Dermis blood vessel endothelial cell (primary cell): ENCODE measurements around the gene CLDN22. TPM values are rescaled to one million over a fixed set of nuclear protein-coding genes. Genes with fewer than 3 reads are reported as not detected.

Experiments used
- DNase-seq: peaks from one replicate; pipeline ENCODE4 v3.0.0; 2010
- total RNA-seq: library from RNA; depleted of rRNA; stranded (reverse); fragments of >200 nt; gene quantifications from 2 replicates; pipeline ENCODE4 v1.2.3, GENCODE V29; 2014

The CLDN22 gene
- total RNA-seq, 1 donor from 2014 or later, result not detected

DNA sequence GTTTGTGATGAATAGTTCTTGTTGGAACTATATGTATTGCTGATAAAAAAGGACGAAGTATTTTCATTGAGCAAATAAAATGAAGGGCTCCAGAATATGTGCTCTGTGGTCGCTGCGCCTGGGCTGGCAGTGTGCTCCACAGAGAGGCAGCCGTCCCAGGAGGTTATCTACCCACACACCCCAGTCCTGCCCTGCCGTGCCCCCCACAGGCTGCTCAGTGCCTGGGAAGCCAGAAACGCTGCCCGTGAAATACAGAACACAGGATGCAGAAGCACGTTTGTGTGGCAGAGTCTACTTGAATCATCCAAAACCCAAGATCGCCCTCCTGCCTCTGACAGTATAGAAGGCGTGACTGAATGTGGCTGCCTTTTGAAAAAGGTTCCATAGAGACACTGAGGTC, 1.4 kb downstream of the CLDN22 start:
- DNase-seq, result no peak

DNA sequence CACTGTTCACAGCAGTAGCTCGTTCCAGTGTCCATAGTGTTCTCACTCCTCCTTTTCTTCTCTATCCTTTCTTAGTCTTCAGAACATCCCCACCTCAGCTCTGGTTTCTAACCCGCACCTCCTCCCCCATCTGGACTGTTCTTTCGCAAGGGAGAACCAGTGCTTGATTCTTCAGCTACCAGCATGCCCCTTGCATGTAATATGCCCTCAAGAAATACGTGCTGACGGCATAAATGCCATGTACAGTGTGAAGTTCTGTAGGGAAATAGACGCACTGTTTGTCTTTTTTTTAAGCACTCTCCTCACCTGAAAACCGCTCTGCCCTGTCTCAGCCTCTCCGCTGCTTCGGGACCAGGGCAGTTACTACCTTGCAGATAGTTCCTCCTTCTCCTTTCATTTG, 5.3 kb downstream of the CLDN22 start:
- DNase-seq, result no peak

DNA sequence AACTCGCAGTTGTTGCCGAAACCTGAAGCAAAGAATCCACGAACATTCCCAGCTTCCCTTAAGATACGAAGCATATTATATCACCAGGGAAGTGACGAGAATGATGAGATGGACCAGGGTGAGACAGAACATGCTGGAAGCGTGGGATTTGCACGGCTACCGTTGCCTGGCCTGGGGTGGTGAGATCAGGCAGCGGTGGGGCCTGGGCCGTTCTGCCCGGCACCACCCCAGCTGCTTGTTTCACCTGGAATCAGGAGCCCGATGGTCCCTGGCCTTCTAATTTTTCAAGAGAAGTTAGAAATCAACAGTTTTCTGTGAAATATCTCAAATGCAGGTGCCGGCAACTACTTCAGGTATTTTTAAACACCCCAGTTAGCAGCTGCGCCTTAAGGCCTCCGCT, 5.7 kb downstream of the CLDN22 start:
- no peak for DNase-seq

DNA sequence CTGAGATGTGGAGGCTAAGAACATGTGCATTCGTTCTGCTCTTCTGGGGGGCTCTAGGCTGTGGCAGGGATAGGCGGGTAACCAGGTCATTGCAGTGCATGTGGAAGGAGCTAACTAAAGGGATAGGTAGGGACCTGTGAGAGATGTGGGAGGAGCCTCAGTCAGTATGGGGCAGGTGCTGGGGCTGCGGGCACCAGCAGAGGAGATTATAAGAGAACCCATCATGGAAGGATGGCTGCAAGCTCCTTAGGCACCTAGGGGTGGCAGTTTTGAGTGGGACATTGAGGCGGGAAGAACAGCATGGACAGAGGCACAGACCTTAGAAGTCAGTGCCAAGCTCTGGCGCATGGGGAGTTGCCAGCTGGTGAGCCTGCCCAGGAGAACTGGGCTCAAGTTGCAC, 7.2 kb downstream of the CLDN22 start:
- no peak for DNase-seq

DNA sequence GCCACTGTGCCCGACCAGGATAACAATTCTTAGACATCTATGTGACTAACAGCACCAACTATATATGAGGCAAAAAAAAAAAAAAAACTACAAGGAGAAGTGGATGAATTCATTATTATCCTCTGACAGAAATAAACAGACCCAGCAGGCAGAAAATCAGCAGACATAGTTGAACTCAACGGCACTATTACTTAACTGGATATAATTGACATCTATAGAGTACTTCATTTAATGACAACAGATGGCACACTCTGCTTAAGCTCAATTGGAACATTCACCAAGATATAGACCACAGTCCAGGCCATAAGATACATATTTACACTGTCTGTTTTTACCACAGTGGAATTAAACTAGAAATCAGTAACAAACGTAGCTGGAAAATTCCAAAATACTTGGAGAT, 13.3 kb downstream of the CLDN22 start:
- DNase-seq, result no peak

DNA sequence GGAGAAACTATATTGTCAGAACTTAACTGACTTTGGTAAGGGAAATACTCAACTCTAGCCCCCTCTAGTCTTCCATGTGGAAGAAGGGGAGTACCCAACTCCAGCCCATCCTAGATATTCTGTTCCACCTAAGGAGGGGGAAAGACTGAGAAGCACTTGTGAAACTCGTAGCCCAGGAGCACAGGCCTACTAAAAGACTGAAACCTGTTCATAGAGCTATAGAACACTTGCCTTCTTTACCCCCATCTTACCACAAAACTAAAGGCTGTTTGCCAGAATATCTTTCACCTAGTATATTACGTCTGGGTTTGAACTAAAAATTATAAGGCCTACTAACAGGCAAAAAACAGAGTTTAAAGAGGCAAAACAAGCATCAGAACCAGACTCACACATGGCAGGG, 15.5 kb downstream of the CLDN22 start:
- DNase-seq, result no peak

DNA sequence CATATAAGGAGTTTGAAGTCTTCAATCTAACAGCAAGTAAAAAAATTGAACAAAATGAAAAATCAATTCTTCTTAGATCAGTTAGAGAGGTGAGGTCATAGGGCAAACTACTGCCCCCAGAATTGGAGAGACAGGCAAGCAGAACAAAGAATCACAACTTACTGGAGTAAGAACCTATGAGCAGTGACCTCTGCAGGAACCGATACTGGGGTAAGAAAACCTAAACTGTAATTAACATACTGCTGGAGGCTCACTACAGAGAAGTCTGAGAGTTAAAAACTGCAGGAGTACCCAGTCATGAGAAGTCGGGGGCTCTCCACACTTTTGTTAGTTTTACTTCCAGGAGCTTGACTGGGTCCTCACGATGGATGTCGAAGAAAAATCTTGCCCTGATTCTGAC, 16.0 kb downstream of the CLDN22 start:
- DNase-seq, result no peak

DNA sequence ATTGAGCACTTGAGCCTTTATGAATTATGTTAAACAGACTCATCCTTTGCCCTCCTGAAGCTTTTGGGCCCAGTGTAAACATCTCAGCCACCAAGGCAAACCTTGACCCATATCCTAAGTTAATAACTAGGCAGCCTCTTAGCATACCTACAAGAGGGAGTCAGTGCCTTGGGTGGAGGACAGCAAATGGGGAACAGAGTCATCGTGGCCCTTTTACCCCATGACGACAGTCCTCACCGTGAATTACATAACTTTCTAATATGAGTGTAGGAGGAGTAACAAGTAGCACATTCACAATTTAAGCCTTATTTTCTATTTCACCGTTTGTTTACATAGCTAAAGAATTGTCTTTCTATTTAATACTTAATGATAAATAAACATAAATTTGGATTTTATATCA, 16.8 kb downstream of the CLDN22 start:
- no peak for DNase-seq

DNA sequence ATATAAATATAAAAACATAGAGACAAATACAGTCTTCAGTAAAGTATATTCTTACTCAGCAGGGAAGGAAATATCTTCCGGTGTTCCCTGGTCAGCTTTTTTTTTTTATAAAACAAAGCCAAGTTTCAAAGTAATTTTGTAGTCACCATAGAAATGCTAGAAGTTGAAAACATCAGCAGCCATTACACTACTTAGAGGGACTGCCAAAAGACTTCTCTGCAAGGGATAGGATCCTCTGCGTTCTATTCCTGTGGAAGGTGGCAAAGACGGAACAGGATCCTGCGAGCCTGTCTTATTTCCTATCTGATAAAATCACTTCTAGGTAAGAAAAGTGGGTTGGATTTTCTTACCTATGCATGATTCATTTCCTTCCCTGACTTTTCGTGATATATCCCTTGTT, 19.4 kb downstream of the CLDN22 start:
- peak; percentile 59 for DNase-seq

DNA sequence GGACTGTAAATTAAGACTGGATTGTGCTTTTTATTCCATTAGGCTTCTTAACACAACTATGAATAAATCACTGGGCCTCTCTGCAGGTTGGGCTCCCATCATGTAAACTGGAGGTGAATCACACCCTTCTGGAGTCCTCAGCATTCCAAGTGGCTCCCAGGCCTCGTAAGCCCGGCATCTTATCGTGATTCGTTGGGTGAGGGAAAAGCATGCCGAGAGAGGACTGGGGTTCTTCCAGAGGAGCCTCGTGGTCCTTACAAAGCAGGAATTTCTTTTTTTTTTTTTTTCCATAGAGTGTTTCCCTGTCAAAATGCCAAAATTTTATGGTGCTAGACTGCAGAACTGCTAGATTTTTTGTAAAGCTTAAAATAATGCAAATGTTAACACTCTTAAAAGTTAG, 20.0 kb downstream of the CLDN22 start:
- DNase-seq, result peak; percentile 59

DNA sequence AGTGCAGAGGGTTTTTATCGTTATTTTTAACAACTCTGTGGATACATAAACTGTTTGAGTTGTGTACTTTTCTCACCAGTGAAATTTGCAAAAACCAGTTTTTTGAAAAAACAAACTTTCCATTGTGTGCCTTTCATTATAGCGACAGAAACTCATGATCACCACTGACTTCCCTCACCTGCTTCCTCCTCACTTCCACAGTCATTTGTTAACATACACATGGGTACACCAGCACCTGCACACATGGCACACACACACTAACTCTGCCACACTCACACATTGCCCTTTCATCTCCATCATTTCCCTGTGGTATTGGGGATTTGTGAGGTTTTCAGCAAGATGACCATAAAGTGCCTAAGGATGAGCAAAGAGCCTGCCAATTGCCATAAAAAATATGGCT, 20.6 kb downstream of the CLDN22 start:
- peak; percentile 52 for DNase-seq

DNA sequence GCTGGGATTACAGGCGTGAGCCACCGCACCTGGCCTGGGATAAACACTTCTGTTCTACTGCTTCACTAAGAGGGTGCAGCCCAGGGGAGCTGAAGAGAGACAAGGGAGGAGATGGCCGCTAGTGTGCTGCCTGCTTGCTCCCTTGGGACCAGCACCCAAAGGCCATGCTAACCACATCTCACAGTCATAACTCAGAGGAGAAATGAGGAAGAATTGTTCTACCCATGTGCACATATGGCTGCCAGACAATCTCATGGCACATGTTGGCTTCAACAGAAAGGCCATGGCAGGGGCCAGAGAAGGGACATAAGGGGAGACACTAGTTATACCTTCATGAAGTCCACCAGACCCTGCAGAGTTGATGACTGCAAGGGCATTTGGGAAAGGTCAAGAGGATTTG, 22.4 kb downstream of the CLDN22 start:
- no peak for DNase-seq

DNA sequence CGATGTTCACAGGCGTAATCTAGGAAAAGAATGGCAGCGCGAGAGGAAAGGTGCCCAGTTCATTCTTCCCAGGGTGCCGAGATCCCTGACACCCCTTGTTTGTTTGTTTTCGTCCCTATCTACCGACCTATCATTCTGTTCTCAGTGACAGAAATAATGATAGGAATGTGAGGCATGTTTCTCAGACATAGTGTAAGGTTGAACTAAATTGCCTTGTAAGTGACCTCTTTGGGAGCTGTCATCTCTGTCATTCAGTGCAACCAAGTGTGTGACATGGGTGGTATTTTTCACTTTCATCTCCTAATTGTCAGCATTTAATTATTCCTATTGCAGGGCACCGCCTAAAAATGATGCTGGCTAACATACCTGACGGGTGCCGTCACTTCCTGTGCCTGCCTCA, 24.4 kb downstream of the CLDN22 start:
- DNase-seq, result no peak

DNA sequence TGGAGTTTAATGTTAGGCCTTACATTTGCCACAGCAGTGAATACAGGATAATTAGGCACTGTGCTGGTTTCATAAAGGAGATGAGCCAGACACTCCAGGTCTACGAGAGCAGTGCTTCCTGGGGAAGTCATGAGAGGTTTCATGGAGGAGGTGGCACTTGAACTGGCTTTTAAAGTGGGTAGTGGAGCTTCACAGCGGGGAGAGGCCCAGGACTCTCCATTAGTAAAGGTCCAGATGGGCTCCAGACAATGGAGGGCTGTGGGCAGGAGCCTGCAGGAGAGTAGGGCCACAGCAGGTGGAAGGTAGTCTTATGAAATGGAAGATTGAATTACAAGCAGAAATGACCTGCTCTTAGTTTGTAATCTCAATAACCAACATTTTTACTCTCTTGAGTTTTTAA, 29.0 kb downstream of the CLDN22 start:
- DNase-seq, result no peak

DNA sequence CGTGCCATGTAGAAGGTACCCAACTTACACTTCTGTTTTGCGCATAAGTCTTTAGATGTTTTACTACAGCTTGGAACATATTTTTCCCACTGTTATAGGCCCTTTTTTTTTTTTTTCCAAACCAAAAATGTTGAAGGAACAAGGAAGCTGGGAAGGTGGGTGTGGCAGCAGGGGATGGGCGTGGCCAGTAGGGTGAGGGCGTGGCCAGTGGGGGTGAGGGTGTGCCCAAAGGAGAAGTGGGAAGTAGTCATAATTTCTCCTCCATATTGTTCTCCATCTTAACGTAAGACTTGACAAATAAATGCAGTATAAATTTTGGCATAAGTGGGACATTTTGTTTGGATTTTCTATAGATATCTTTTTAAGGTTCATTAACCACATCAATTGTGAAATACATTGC, 30.4 kb downstream of the CLDN22 start:
- no peak for DNase-seq

DNA sequence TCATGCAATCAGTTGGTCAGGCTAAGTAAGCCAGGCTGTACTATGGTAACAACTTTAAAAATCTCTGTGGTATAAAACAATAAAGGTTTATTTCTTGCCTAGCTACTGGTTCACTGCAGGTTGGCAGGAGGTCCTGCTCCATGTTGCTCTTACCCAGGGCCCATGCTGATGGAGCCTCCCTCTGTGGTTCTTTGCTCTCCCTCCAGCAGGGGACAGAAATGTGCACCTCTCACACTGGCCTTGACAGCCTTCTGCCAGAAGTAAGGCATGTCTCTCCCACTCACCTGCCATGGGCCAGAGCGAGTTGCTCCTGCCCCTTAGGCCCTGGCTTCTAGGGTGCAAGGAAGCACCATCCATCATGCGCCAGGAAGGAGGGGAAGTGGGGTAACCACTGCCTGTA, 31.1 kb downstream of the CLDN22 start:
- no peak for DNase-seq

DNA sequence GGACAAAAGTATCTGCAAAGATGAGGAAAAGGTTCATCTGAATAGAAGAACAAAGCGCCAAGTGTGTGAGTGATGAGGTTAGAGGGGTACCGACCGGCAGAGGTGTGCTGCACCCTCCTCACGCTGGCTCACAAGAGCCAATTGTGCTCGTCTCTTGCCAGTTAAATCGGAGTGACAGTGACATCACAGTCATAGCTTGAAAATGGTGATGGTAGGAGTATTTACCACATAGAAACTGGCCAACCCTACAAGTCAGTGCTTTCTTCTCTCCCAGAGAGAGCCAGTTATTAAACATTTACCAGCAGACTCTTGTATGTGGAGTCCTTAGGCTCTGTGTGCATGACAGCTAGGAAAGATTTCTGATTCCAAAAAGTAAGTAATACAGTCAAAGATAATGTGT, 32.4 kb downstream of the CLDN22 start:
- DNase-seq, result no peak

DNA sequence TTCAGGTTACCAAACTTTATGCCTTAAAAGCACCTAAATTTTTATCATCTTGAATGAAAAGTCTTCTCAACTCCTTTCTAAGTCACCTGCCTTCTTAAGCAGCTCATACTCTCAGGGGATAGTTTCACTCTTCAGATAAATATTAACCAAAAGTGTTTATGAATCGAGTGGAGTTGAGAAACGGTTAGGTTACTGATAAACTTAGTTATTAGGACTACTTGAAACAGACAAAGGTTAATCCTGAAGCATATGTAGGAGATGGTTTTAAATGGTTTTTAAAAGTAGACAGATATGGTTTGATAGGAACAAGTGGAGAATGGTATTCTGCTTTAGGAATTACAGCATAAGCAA, 32.8 kb downstream of the CLDN22 start:
- DNase-seq, result no peak

DNA sequence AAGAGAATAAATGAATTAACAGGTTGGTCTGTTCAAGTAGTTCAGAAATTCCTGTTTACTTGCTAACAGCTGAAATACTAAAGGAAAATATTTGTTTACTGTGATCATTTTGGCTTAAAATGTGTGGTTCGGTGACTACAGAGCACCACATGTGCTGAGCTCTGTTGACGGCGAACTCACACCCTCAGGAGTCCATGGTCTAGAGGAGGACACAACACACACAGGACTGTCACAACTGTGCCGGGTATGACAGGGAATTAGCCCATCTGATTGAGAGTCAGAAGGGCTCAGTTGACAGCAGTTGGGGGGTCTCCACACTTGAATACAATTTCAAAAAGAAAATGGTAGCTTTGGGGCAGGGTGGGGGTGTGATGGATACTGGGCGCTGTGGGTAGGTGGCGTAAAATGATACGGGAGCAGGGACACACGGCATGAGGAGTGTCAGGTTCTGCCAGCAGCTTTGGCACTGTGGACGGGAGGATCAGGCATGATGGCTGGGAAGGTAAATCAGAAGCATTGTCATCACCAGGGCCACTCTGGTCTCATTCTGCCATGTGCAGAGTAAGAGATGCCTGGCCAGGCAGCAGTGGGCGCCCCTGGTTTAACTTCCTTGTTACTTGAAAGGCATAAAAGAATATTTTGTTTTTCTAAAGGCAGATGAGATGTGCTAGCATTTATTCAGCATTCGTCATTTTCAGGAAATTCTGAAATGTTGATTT, 33.3 kb downstream of the CLDN22 start:
- no peak for DNase-seq

DNA sequence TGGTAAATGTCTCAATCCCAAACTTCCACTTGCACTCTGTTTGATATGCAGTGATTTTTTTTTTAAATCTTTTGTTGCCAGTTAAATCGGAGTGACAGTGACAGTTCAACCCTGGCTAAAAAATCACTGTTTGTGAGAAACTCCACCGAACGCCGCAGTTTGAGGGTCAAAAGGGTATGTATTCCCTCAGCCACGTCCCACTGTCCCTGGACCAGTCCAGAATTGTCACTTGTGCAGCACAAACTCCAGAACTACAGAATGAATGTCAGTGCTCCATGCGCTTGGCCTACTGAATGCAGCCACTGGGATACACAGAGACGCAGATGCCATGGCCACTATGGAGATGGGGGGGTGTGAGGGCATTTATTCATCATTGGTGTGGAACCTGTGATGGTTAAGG, 34.2 kb downstream of the CLDN22 start:
- DNase-seq, result no peak

DNA sequence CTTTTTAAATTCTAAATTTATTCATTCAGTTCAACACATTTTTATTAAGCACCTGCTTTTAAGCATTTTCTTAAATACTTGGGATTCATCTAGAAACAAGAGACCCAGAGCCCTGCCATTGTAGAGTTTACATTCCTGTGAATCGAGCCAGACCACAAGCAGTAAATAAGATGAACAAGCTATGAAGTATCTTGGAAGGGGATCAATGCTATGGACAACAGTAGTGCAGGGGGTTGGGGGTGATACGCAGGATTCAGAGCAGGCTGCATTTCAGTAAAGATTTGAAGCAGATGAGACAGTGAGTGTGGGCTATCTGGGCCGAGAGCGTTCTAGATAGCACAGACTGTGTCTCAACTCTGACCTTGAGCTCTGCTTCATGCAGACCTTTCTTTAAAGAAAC, 35.1 kb downstream of the CLDN22 start:
- DNase-seq, result no peak

DNA sequence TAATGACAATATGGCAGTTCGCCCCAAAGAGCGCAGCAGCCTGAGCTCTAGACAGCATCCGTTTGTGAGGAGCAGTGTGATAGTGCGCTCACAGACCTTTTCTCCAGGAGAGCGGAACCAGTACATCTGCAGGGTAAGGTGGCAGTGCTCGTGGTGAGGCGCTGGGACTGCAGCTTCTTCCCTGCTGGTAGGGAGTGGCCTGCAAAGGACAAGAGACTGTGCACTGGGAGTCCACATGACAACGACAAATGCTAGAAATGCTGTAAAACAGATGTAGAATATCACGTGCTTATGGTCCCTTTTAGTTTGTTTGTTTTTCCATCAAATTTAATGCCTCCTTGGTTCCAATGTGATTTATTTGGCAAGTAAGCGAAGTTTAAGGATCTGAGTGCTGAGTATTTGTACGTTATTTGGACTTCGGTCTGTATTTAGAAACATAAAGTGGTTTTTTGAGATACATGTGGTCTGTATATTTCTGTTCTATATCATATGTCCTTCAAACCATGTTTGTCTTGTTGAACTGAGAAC, 35.8 kb downstream of the CLDN22 start:
- DNase-seq, result no peak

DNA sequence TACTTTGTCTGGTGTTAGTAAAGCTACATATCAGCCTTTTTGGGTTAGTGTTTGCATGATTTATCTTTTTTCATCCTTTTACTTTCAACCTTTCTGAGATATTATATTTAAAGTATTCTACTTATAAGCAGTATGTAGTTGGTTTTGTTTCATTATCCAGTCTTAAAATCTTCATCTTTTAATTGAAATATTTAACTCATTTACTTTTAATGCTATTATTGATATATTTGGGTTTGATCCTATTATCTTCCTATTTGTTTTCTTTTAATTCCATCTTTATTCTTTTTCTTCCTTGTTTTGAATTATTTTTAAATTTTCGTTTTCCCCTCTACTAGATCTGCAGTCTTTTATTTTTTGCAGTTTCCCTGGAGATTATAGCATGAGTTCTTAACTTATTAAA, 44.0 kb downstream of the CLDN22 start:
- DNase-seq, result no peak

DNA sequence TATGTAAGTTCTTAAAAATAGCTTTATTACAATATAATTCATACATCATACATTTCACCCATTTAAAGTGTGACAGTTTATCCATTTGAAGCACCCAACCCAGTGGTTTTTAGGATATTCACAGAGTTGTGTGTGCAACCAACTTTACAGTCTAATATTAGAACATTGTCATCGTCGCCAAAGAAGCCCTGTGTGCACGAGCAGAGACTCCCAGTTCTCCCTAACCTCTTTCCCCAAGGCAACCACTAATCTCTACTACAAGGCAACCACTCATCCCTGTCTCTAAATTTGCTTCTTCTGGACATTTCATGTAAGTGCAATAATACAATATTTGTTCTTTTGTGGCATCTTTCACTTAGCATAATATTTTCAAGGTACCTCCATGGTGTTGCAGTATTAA, 47.7 kb downstream of the CLDN22 start:
- DNase-seq, result no peak

DNA sequence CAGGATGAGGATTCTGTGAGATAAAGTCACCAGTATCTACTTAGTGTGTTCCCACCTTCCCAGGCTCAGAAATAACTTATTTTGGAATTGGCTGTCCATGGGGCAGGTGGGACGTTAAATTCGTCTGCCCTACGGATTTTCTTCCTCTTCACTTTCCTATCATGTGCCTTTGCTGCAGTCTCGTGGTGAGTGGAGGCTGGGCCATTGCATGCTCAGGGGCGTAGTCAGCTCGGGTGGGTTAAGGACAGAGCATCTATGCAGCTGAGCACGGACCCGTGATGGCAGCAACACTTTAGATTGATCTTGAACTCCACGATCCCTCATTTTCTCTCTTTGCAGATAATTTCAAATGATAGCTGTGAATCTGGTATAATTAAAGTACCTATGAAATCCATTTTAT, 51.5 kb downstream of the CLDN22 start:
- no peak for DNase-seq
